NB4 (cell line): ENCODE data around the gene SMU1.
A peak's percentile ranks its signal among the peaks of the same experiment; 100 is the strongest.

Experiments
- DNase-seq: peaks from one replicate; pipeline ENCODE4 v3.0.0; 2010; ENCODE audit warnings: low read depth
- H3K4me3 ChIP-seq: one replicate; pipeline ENCODE4 v1.5.1; 2011; ENCODE audit warnings: mild to moderate bottlenecking, low read depth, low read length, moderate library complexity
- CTCF ChIP-seq: IDR thresholded peaks from one replicate; pipeline ENCODE4 v1.5.1; 2012; ENCODE audit warnings: low read depth, low read length
- MAX ChIP-seq: IDR thresholded peaks from 2 replicates; pipeline ENCODE4 v1.6.1; 2011; ENCODE audit warnings: low read depth, low read length
- MYC ChIP-seq: IDR thresholded peaks from 2 replicates; pipeline ENCODE4 v1.6.1; 2011; ENCODE audit warnings: low read depth, low read length
- POLR2A ChIP-seq: IDR thresholded peaks from 2 replicates; pipeline ENCODE4 v1.6.1; 2011; ENCODE audit warnings: mild to moderate bottlenecking; ENCODE audit not compliant: insufficient read length; ENCODE audit errors: extremely low read depth

The SMU1 gene

GRCh38 chr9:33048054-33048465 lies 28.4 kb downstream of the SMU1 start:
- TF ChIP-seq POLR2A, result no peak
- no peak for TF ChIP-seq CTCF
- TF ChIP-seq MAX, result no peak
- TF ChIP-seq MYC, result no peak

GRCh38 chr9:33046061-33046460 lies 30.4 kb downstream of the SMU1 start:
- TF ChIP-seq CTCF (no peak), MYC (no peak), POLR2A (no peak), MAX (no peak)
- no peak for DNase-seq
- no peak overlapping the region for H3K4me3 ChIP-seq

More at GRCh38 chr9:33048054-33048465, 28.4 kb downstream of the SMU1 start:
- no peak for DNase-seq
- H3K4me3 ChIP-seq, result no peak overlapping the region

GRCh38 chr9:33044677-33045282 lies 31.7 kb downstream of the SMU1 start:
- peak; percentile 61 for DNase-seq
- peak overlapping the region; percentile 46 for H3K4me3 ChIP-seq
- TF ChIP-seq POLR2A, result no peak
- TF ChIP-seq MAX, result no peak
- TF ChIP-seq CTCF, result peak; percentile 35

- TF ChIP-seq POLR2A (peak; percentile 44), MYC (peak; percentile 79), MAX (peak; percentile 69; the same call in 1 of the 2 replicates), CTCF (no peak)
- DNase-seq, result peak; percentile 99
- H3K4me3 ChIP-seq, result peak overlapping the region; percentile 46
Observed at GRCh38 chr9:33044162-33044673, 32.3 kb downstream of the SMU1 start.

- no peak for DNase-seq
- H3K4me3 ChIP-seq, result peak overlapping the region; percentile 46
- TF ChIP-seq POLR2A (no peak), MYC (no peak), CTCF (no peak), MAX (no peak)
Observed at GRCh38 chr9:33043671-33044070, 32.8 kb downstream of the SMU1 start.
